SK-N-SH treated with all-trans-retinoic acid at 6 μM for 48 hours (cell line): ENCODE measurements around the gene RTF2.

ENCODE experiments used
- ZFP3 ChIP-seq: fragments of 250-450 bp; sonication (Bioruptor Pico); IDR thresholded peaks from 2 replicates; pipeline ENCODE4 v1.5.0; 2020; ENCODE audit warnings: mild to moderate bottlenecking, moderate library complexity
- ZNF565 ChIP-seq: fragments of 450-650 bp; formaldehyde crosslinking; conservative IDR thresholded peaks from 2 replicates; pipeline ENCODE4 v1.5.0; 2020; ENCODE audit warnings: low read depth, mild to moderate bottlenecking, moderate library complexity

DNA sequence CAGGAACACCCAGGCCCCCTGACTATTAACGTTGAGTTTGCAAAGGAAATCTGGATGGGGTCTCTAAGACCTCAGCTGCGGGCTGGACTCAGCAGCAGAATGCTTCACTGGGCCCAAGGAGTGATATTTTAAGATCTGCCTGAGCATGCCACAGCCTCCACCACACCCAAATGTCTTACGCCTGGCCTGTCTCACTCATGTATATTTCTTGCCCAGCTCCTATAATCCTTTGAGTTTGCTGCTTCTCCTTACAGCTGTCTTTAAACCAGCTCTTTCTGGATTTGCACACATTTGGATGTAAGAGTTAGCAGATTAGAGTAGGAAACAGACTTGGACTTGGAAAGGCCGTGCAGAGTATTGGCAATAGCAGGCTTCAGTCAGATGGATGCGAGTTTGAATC is 40.0 kb upstream of the RTF2 start:
- no peak for TF ChIP-seq ZFP3 (CRISPR knock-in tag)
- no peak for TF ChIP-seq ZNF565
